Left lung (tissue), 10 donors: ENCODE results near the gene JOSD1. TPM values are rescaled to one million over a fixed set of nuclear protein-coding genes. Genes with fewer than 3 reads are reported as not detected.

ENCODE experiments used
- ATAC-seq: fragments of 200-7000 bp; cut with Tn5 transposase; one replicate; pipeline ENCODE4 v1.9.1; 2020; ENCODE audit warnings: moderate library complexity
- DNase-seq, 4 donors: peaks; one replicate each; pipeline ENCODE4 v3.0.0-alpha.2; 2013 to 2020
- H3K27ac ChIP-seq, 2 donors: fragments of 200-600 bp; sonication (generic) in 1 of 2; one replicate each; pipeline versions ENCODE4 v1.5.0 to v1.8.0; 2020 to 2021
- H3K27me3 ChIP-seq, 2 donors: fragments of 200-600 bp; sonication (generic) in 1 of 2; one replicate each; pipeline versions ENCODE4 v1.5.0 to v1.8.0; 2020 to 2021
- H3K36me3 ChIP-seq, 2 donors: fragments of 200-600 bp; sonication (generic) in 1 of 2; one replicate each; pipeline versions ENCODE4 v1.5.0 to v1.8.0; 2020 to 2021
- H3K4me1 ChIP-seq, 2 donors: fragments of 200-600 bp; one replicate each; pipeline ENCODE4 v1.8.0; 2021
- H3K4me3 ChIP-seq, 2 donors: fragments of 200-600 bp; sonication (generic) in 1 of 2; one replicate each; pipeline versions ENCODE4 v1.5.0 to v1.8.0; 2020 to 2021; ENCODE audit warnings: mild to moderate bottlenecking in 1 of 2
- H3K9me3 ChIP-seq, 2 donors: fragments of 200-600 bp; sonication (generic) in 1 of 2; one replicate each; pipeline versions ENCODE4 v1.5.0 to v1.8.0; 2020 to 2021
- intact Hi-C, 2 donors: fragments of 100-400 bp; cut with DNase I; formaldehyde crosslinking; loops; one replicate each; pipeline versions ENCODE4 v1.11.2 to v1.14.2; 2022
- polyA plus RNA-seq, 6 donors: library from polyadenylated mRNA; unstranded; fragments of 120-200 nt; gene quantifications; one replicate each; pipeline ENCODE4 v1.2.1, GENCODE V29; 2013; ENCODE audit not compliant: insufficient read length in 6 of 6
- total RNA-seq, 2 donors: library from RNA; stranded (reverse); fragmentation: NEBNext Ultra II Directional; extraction: Animal tissue kit (Norgen Biotek cat#: 25700); gene quantifications; one replicate each; pipeline ENCODE4 v1.2.1, GENCODE V29; 2021
- TF ChIP-seq, protein P1 (sequence below), 2 donors: fragments of 200-600 bp; sonication (generic) in 1 of 2; IDR thresholded peaks; one replicate each; pipeline versions ENCODE4 v1.5.0 to v1.8.0; 2021; ENCODE audit warnings: antibody characterized with exemption in 2 of 2
- donor health status: DM: no; HTN: yes; CAD: no.
- donor health status: DM: no; HTN: no; CAD: no.

Gene JOSD1
- total and polyA plus RNA-seq, 8 donors: 46.2 to 57.3 (median 50.4) TPM

GRCh38 chr22:38724926-38725571 is 24.3 kb upstream of the JOSD1 start:
- Histone ChIP-seq H3K4me1 (no peaks in the 10 kb centered on the region), H3K27ac (no peak overlapping the region), H3K36me3 (peaks cover 6 to 100% of the 10 kb centered on the region in 2 donors), H3K4me3 (no peak overlapping the region), H3K27me3 (no peaks in the 10 kb centered on the region), H3K9me3 (no peaks in the 10 kb centered on the region)
- TF ChIP-seq, protein P1, sequence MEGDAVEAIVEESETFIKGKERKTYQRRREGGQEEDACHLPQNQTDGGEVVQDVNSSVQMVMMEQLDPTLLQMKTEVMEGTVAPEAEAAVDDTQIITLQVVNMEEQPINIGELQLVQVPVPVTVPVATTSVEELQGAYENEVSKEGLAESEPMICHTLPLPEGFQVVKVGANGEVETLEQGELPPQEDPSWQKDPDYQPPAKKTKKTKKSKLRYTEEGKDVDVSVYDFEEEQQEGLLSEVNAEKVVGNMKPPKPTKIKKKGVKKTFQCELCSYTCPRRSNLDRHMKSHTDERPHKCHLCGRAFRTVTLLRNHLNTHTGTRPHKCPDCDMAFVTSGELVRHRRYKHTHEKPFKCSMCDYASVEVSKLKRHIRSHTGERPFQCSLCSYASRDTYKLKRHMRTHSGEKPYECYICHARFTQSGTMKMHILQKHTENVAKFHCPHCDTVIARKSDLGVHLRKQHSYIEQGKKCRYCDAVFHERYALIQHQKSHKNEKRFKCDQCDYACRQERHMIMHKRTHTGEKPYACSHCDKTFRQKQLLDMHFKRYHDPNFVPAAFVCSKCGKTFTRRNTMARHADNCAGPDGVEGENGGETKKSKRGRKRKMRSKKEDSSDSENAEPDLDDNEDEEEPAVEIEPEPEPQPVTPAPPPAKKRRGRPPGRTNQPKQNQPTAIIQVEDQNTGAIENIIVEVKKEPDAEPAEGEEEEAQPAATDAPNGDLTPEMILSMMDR (IDR thresholded peaks at IDR 0.05): peak; percentile 21 to 47
- ATAC-seq (peak; percentile 32), DNase-seq (peak in 1 of 4 donors; percentile 23)
- intact Hi-C loops: no loop called here

DNA sequence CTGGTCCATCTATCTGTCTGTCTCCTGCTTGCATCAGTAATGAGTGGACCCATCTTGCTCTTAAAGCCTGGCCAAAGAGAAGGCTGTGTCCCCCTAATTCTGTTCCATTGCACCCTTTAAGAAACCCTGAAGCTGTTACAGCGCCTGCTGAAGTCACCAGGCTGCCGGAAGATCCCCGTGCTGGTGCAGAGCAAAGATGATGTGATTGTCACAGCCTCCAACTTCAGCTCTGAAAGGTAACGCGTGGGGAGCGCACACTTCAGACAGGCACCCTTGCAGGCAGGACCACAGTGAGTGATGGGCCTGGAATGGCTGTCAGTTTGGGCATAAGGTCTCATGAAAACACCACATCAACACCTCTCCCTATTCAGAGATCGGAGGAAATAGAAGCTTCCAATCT is 23.4 kb upstream of the JOSD1 start:
- TF ChIP-seq, protein P1 (IDR thresholded peaks at IDR 0.05): no peak
- Histone ChIP-seq H3K27ac (no peak overlapping the region), H3K4me1 (peaks cover 0 to 4% of the 10 kb centered on the region in 2 donors), H3K4me3 (no peak overlapping the region), H3K36me3 (peaks cover 0 to 97% of the 10 kb centered on the region in 2 donors), H3K9me3 (no peaks in the 10 kb centered on the region), H3K27me3 (no peaks in the 10 kb centered on the region)
- no peak for ATAC-seq
- intact Hi-C loops: no loop called here
- peak in 1 of 4 donors; percentile 43 for DNase-seq

DNA sequence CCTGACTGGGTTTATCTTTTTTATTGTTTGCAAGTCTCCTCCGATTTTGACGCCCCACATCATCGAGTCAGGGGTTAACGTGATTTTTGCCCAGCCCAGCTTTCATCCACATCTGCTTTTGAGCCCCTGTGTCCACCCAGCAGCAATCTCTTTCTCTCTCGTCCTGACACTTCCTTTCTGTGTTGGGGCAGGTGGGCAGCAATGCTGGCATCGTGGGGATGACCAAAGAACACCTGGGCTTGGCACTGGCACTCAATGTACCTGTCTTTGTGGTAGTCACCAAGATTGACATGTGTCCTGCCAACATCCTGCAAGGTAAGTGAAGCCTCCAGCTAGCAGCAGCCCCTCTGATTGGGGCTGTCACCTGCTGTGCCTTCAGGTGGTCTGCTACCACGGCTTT is 20.8 kb upstream of the JOSD1 start:
- H3K4me1 ChIP-seq: peaks cover 9 to 17% of the 10 kb centered on the region in 2 donors
- ATAC-seq (no peak), DNase-seq (no peak)
- no peaks in the 10 kb centered on the region for H3K27me3 ChIP-seq
- H3K9me3 ChIP-seq: no peaks in the 10 kb centered on the region
- TF ChIP-seq, protein P1 (IDR thresholded peaks at IDR 0.05): no peak
- H3K27ac ChIP-seq: no peak overlapping the region
- H3K36me3 ChIP-seq: peaks cover 0 to 95% of the 10 kb centered on the region in 2 donors
- no peak overlapping the region for H3K4me3 ChIP-seq
- intact Hi-C loops: no loop called here

DNA sequence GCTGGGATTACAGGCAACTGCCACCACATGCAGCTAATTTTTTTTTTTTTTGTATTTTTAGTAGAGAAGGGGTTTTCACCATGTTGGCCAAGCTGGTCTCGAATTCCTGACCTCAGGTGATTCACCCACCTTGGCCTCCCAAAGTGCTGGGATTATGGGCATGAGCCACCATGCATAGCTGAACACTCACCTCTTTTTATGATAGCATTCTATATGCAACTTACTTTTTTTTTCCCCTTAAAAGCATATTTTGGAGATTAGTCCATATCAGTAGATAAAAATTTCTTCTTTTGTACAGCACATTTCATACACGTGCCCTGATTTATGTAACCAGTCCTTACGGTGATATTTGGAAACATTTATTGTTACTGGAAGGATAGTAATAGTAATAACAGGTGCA is 19.6 kb upstream of the JOSD1 start:
- intact Hi-C loops: no loop called here
- Histone ChIP-seq H3K4me3 (no peak overlapping the region), H3K27me3 (no peaks in the 10 kb centered on the region), H3K27ac (no peak overlapping the region), H3K9me3 (no peaks in the 10 kb centered on the region), H3K4me1 (peaks cover 9 to 20% of the 10 kb centered on the region in 2 donors), H3K36me3 (peaks cover 0 to 93% of the 10 kb centered on the region in 2 donors)
- ATAC-seq (no peak), DNase-seq (no peak)
- TF ChIP-seq, protein P1 (IDR thresholded peaks at IDR 0.05): no peak

- H3K36me3 ChIP-seq: peaks cover 0 to 84% of the 10 kb centered on the region in 2 donors
- peak overlapping the region; percentile 44 to 60 for H3K27ac ChIP-seq
- no peak overlapping the region for H3K4me3 ChIP-seq
- intact Hi-C loops: no loop called here
- no peaks in the 10 kb centered on the region for H3K9me3 ChIP-seq
- TF ChIP-seq, protein P1 (IDR thresholded peaks at IDR 0.05): no peak
- ATAC-seq (no peak), DNase-seq (no peak)
- peaks cover 9 to 31% of the 10 kb centered on the region in 2 donors for H3K4me1 ChIP-seq
- no peaks in the 10 kb centered on the region for H3K27me3 ChIP-seq
Measured at GRCh38 chr22:38719196-38719595, 18.5 kb upstream of the JOSD1 start.
